Fibroblast of mammary gland (primary cell): ENCODE results near the gene TBPL1.

Source experiments
- DNase-seq: peaks from one replicate; pipeline ENCODE4 v3.0.0-alpha.2; 2010; ENCODE audit warnings: low read depth
- H3K4me3 ChIP-seq: 2 replicates; pipeline ENCODE4 v1.5.1; 2011; ENCODE audit warnings: low read depth, mild to moderate bottlenecking, low read length, moderate library complexity; ENCODE audit not compliant: control insufficient read depth
- CTCF ChIP-seq: conservative IDR thresholded peaks from 2 replicates; pipeline ENCODE4 v1.5.1; 2011; ENCODE audit warnings: low read depth, low read length, inconsistent platforms; ENCODE audit not compliant: control insufficient read depth, insufficient read depth

Gene TBPL1

GRCh38 chr6:134005800-134006199, 52.8 kb downstream of the TBPL1 start:
- TF ChIP-seq CTCF, result no peak
- H3K4me3 ChIP-seq, result no peak overlapping the region
- no peak for DNase-seq

- H3K4me3 ChIP-seq, result no peak overlapping the region
- DNase-seq, result no peak
- TF ChIP-seq CTCF, result no peak
Observed at GRCh38 chr6:134007077-134007476, 54.1 kb downstream of the TBPL1 start.

- TF ChIP-seq CTCF, result no peak
- no peak for DNase-seq
- no peak overlapping the region for H3K4me3 ChIP-seq
Observed at GRCh38 chr6:134009876-134010275, 56.9 kb downstream of the TBPL1 start.

GRCh38 chr6:134010400-134010799, 57.4 kb downstream of the TBPL1 start:
- TF ChIP-seq CTCF, result no peak
- DNase-seq, result no peak
- no peak overlapping the region for H3K4me3 ChIP-seq

- H3K4me3 ChIP-seq, result no peak overlapping the region
- DNase-seq, result no peak
- TF ChIP-seq CTCF, result no peak
Observed at GRCh38 chr6:134010974-134011373, 58.0 kb downstream of the TBPL1 start.

- no peak for TF ChIP-seq CTCF
- DNase-seq, result no peak
- H3K4me3 ChIP-seq, result no peak overlapping the region
Observed at GRCh38 chr6:134014588-134015137, 61.6 kb downstream of the TBPL1 start.
